ENCODE measurements around the gene RIN1.
"Not testable (repeated sequence)": the region's sequence is repeated elsewhere in the genome, so short reads cannot be mapped to it uniquely, and the experiment has no call there.

RIN1 gene

DNA sequence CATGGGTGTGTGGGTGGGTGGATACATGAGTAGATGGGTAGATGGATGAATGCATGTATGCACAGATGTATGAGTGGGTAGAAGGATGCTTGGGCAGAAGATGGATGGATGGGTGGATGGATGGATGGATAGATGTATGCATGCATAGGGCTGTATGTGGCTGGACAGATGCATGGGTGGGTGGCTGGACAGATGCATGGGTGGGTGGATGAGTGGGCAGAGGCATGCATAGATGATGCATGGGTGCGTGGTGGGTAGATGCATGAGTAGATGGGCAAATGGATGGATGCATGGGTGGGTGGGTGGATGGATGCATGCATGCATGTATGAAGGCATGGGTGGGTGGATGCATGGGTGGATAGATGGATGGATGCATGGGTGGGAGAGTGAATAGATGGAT is 12.6 kb downstream of the RIN1 start:
- no peak for DNase-seq (ENCODE audit: low read depth, low spot score)
- H3K4me3 ChIP-seq (ENCODE audit: low read length), result no peak overlapping the region

DNA sequence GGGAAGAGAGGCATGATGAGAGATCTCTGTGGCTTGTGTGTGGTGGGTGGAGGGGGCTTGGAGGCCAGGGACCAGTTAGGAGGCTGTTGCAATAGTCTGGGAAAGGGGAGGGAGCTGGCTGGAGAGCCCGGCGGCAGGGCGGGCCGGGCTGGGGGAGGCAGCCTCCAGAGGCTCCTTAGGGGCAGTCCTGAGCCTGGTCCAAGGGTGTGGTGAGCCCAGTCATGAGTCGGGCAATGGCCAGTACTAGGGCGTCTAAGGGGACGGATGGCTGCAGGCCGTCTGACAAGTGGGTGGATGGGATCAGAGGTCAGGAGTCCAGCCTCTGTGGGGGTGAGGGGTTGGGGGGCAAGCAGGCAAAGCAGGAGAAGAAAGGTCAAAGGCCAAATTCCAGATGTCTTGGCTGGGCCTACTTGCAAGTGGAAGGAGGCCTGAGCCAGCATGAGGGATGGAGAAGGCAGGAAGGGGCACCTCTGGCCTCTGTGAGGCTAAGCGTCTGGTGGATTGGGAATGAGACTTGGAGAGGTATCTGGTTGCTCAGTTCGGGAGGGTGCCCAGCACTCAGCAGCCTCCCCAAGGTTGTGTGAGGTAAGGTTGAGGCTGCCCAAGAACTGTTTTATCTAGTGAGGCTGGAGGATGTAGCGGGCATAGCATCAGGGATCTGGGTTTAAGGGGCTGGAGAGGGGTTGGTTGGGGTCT is 13.4 kb downstream of the RIN1 start:
- DNase-seq (ENCODE audit: low read depth, low spot score), result no peak
- H3K4me3 ChIP-seq (ENCODE audit: low read length), result no peak overlapping the region

DNA sequence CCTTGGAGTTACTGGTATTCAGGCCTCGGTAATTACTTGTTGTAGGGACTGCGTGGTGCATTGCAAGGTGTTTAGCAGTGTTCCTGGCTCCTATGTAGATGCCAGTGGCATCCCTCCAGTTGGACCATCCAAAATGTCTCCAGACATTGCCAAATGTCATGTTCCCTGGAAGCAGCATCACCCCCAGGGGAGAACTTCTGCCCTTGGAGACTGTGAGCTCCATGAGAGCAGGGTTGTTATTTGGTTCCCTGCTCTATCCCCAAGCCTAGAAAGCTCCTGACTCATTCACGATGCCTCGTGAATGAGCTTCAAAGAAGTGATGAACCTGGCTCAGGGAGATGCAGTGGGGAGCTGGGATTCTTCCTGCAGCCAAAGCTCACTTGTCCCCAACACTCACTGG is 14.6 kb downstream of the RIN1 start:
- no peak for DNase-seq (ENCODE audit: low read depth, low spot score)
- no peak overlapping the region for H3K4me3 ChIP-seq (ENCODE audit: low read length)

DNA sequence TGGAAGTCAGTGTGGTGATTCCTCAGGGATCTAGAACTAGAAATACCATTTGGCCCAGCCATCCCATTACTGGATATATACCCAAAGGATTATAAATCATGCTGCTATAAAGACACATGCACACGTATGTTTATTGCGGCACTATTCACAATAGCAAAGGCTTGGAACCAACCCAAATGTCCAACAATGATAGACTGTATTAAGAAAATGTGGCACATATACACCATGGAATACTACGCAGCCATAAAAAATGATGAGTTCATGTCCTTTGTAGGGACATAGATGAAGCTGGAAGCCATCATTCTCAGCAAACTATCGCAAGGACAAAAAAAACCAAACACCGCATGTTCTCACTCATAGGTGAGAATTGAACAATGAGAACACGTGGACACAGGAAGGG is 15.5 kb downstream of the RIN1 start:
- DNase-seq (ENCODE audit: low read depth, low spot score), result not testable (repeated sequence)

DNA sequence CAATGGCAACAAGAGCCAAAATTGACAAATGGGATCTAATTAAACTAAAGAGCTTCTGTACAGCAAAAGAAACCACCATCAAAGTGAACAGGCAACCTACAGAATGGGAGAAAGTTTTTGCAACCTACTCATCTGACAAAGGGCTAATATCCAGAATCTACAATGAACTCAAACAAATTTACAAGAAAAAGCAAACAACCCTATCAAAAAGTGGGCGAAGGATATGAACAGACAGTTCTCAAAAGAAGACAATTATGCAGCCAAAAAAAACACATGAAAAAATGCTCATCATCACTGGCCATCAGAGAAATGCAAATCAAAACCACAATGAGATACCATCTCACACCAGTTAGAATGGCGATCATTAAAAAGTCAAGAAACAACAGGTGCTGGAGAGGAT is 15.9 kb downstream of the RIN1 start:
- H3K4me3 ChIP-seq (ENCODE audit: low read length); DNase-seq (ENCODE audit: low read depth, low spot score): not testable (repeated sequence)

More for the DNA sequence above, 15.5 kb downstream of the RIN1 start:
- H3K4me3 ChIP-seq (ENCODE audit: low read length), result not testable (repeated sequence)

DNA sequence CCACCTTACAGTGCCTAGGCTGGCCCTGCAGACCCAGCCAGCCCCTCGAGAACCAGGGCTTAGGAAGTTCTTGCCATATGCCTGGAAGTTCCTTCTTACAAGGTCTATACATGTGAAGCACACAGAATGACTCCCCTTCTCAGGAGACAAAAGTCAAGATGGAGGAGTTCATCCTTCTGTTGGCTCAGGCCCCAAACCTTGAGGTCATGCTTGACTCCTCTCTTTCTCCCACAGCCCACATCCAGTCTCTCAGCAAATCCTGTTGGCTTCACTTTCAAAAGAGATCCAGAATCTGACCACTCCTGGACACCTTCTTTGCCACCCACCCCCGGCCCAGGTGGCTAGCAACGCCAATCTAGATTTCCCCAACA is 17.6 kb downstream of the RIN1 start:
- H3K4me3 ChIP-seq (ENCODE audit: low read length), result peak overlapping the region; percentile 41; the same call in 1 of the 2 replicates
- DNase-seq (ENCODE audit: low read depth, low spot score), result no peak

DNA sequence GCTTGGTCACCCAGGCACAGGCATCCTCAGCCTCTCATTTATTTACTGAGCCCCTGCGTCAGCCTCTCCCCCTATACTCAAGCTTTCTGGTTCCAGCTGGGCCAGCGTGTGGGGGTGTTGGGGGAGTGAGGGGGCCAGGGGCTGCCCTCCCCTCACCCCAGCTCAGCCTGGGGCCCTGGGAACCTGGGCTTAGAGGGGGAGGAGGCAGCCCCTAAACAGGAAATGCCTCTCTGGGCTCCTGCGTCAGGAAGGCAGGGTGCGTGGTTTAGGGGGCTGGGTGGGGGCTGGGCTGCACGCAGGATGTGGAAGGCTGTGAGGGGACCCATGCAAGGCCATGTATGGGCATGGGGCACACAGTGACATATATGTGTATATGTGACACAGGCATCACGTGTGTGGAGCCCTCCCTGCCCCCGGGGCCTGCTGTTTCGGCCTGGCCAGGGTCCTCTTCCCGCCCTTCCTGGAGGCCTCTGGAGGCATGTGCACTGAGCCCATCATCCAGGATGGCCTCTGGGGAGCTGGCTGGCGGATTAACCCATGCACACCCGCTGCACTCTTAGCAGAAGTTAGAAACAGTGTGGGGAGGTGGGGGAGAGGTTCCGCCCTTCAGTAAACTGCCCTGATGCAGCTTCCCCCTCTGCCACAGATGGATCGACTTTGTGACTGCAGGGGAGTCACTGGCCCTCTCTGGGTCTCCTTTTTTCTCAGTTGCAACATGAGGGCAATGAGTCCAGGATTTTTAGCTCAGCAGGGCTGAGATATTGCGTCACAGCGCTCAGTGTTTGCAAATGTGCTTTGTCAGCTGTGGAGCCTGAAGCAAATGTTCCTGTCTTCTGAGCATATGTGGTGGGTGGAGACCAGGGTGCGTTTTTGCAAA is 18.3 kb downstream of the RIN1 start:
- peak overlapping the region; percentile 41 for H3K4me3 ChIP-seq (ENCODE audit: low read length)
- DNase-seq (ENCODE audit: low read depth, low spot score), result peak; percentile 94

DNA sequence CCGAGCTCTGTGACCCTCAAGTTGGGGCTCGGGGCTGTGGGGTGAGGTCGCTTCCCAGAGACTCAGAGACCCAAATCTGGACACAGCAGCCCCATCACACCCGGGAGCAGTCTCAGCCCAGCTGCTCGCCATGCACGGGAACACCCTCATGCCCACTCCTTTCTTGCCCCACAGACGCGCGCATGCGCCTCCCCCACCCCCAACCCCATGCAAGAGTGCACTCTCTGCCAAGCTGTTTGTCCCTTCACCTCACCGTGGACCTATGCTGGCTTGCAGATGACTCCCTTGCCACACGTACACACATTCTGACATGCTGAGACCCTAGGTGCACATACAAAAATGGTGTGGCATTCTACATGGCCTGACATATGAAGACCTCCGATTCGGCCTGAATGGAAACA is 18.9 kb downstream of the RIN1 start:
- peak overlapping the region; percentile 41 for H3K4me3 ChIP-seq (ENCODE audit: low read length)

DNA sequence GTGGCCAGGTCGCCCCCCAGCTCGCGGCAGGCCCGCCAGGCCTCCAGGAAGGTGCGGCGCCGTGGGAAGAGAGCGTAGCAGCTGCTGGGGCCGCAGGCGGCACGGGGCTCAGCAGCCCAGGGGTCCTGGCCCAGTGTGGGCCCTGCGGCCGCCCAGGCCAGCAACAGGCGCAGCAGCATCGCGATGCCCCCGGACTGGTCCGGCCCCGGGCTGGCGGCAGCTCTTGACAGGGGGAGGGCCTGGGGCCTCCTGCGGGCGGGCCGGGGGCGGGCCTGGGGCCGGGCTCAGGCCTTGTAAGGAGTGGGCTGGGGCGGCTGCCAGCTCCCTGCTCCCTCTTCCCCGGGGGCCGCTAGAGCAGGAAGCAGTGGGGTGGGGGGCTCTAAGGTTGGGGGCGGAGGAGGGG is 19.4 kb downstream of the RIN1 start, which contains the start of gene CD248:
Gene CD248 (minus strand): TSS at position 196 of the 403 bp plus-strand sequence. CDS start 17 bp downstream, at position 179.
- no peak for DNase-seq (ENCODE audit: low read depth, low spot score)
- H3K4me3 ChIP-seq (ENCODE audit: low read length), result peak within 1 kb of the TSS; percentile 41

More for the DNA sequence above, 18.9 kb downstream of the RIN1 start:
- DNase-seq (ENCODE audit: low read depth, low spot score), result peak; percentile 55

DNA sequence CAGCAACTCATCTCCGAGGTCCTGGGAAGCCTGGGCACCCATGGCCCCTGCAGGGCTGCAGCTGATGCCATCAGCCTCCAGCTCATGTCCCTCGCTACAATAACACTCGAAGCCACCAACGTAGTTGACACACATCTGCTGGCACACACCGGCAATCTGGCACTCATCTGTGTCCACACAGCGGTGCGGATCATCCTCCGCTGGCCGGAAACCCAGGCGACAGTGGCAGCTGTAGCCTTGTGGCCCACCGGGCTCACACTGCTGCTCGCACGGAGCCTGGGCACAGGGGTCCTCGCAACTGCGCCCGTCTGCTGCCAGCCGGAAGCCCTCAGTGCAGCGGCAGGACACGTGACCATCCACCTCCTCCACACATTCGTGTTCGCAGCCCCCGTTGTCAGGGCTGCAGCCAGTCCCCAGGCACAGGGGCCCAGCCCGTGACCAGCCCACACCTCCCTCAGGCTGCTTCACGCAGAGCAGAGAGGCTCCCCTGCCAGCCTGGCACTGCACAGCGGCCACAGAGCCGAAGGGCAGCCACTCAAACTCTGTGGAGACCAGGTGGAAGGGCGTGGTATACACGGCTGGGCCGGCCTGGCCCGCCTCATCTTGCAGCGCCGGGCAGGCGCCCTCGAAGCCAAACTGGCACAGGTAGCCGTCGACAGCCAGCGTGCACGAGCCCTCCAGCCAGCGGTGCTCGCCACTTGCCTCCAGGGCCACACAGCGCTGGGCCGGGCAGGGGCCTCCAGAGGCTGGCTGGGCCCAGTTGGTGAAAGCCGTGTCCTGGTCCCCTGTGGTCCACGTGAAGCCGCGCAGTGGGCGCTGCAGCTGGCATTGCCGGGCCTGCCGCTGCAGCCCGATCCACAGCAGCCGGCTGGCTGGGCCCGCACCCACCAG is 20.1 kb downstream of the RIN1 start:
- H3K4me3 ChIP-seq (ENCODE audit: low read length), result no peak overlapping the region
- DNase-seq (ENCODE audit: low read depth, low spot score), result no peak

DNA sequence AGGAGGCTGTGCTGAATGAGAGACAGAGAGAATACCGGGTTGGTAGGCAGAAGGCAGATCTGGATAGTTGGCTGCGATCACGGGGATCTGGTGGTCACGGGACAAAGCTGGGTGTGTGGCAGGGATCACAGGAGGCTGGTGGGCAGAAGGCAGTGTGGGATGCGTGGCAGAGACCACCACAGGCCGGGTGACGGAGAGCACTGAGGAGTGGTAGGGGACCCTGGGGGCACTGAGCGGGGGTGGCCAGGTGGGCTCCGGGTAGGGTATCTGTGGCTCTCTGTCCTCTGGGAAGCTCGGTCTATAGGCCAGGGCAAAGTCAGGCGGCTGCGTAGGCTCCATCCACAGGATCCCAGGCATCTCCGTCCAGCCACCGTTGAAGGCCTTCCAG is 20.7 kb downstream of the RIN1 start:
- H3K4me3 ChIP-seq (ENCODE audit: low read length), result no peak overlapping the region
- no peak for DNase-seq (ENCODE audit: low read depth, low spot score)

DNA sequence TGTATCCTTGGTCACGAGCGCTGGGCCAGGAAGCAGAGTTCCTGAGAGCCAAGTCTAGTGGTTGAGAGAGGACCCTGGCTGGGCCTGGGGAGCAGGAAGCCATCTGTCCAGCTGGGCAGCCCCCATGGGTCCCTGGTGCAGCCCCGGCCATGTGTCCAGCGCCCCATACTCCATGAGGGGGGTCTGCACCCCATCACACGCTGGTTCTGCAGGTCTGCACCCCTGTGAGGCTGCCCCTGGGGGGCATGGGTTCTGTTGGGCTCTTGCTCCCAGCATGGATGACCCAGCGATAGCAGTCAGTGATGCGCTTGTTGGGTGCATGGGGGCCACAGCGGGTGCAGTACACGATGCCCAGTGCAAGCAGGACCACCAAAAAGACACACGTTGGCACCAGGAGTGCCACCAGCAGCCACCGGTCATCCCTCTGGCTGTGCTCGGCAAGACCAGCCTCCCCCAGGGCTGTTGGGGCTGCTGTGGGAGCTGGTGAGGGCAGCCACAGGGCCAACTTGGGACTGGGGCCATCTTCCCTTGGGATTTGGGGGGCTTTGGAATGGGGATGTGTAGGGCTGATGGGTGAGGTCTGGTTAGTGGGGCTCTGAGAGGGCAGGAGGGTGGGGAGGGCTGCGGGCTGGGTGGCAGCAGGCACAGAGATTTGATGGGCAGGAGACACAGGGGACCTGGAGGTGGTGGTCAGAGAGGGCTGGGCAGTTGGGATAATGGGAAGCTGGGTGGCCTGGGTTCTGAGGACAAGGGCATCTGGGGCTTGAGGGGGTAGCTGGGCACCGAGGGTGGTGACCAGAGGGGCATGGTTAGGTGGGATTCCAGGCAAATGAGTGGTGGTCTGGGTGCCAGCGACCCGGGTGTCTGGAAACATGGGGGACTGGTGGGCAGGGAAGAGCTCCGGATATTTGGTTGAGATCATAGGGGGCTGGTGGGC is 21.4 kb downstream of the RIN1 start:
- DNase-seq (ENCODE audit: low read depth, low spot score), result no peak
- H3K4me3 ChIP-seq (ENCODE audit: low read length), result no peak overlapping the region

DNA sequence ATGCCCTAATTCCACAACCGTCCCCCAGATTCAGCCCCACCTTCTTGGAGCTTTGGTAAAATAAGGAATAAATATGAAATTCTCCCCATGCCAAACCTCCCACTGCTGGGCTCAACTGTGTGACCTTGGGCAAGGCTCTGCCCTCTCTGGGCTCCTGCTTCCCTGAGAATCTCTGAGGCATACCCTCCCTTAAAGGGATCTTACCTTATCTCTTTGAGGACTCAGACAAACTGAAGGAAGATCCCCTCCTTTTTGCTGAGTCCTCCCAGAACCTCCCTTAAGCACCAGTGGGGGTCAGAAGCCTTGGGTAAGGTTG is 22.1 kb downstream of the RIN1 start:
- no peak overlapping the region for H3K4me3 ChIP-seq (ENCODE audit: low read length)
- no peak for DNase-seq (ENCODE audit: low read depth, low spot score)

DNA sequence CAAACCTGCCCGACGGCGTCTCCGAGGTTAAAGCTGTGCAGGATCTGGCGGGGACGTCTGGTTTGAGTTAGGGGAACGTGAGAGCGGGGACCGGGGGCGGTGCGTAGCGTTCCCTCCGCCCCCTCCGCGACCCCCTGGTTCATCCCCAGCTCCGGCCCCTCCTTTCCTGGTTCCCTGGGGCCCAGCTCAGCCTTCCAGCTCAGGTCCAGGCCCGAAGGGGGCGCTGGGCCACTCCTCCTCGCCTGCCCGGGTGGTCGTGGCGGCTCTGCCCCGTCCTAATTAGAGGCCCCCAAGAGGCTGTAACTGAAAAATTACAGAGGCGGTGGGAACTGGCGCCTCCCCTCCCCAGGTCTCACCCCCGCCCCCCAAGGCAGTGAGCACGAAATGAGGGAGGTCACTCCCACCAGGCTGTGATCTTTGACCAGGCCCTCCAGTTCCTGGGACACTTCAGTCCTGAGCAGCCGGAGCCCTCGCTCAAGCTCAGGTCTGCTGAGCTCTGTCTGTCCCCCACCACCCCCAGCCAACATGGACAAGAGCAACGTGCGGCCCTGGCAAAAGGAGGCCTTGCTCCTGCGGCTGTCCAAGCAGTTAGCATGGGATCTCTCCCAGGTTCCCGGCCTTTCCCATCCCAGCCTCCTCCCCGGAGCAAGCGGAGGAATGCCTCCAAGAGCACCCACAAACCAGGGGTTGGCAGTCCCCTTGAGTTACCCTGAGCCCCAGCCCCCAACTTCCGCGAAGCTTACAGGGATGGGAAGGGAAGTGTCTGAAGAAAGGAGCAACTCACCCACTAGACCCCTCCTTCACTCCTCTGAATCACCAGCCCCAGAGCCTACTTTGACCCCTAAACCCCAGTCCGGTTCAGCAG is 22.7 kb downstream of the RIN1 start:
- peak overlapping the region; percentile 45 for H3K4me3 ChIP-seq (ENCODE audit: low read length)
- no peak for DNase-seq (ENCODE audit: low read depth, low spot score)

DNA sequence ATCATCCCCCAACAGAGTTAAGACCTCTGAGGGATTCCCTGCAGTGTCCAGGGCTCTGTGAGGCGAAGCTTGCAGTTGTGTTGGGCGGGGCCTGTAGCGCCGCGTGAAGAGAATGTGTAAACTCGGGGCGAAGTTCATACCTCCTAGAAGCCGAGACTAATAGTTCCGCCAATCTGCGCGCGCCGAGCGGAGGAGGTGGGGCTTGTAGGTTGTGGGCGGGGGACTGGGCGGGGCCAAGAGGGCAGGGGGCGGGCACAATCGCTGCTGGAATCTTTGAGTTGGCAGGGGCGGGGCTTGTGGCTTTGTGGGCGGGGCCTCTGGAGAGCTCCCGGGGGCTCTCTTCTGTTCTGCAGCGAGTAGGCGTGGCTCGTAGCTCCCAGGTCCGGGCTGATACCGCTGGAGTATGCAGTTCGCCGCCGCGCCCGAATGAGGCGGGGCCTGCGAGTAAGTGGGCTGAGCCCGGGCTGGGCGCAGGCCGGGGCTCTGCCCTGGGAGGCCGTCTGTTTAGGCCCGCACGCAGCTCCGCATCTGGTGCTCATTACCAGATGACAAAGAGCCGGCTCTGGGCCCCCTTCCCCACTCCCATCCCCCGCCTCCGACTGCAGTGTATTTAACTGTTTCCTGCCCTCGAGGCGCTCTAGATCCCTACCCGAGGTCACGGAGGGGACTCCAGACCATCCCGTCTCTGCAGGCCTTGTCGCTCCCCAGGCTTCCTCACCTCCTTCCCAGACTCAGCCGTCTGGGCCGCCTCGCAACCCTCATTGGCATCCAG is 23.5 kb downstream of the RIN1 start:
- peak overlapping the region; percentile 68 for H3K4me3 ChIP-seq (ENCODE audit: low read length)
- peak; percentile 95 for DNase-seq (ENCODE audit: low read depth, low spot score)

DNA sequence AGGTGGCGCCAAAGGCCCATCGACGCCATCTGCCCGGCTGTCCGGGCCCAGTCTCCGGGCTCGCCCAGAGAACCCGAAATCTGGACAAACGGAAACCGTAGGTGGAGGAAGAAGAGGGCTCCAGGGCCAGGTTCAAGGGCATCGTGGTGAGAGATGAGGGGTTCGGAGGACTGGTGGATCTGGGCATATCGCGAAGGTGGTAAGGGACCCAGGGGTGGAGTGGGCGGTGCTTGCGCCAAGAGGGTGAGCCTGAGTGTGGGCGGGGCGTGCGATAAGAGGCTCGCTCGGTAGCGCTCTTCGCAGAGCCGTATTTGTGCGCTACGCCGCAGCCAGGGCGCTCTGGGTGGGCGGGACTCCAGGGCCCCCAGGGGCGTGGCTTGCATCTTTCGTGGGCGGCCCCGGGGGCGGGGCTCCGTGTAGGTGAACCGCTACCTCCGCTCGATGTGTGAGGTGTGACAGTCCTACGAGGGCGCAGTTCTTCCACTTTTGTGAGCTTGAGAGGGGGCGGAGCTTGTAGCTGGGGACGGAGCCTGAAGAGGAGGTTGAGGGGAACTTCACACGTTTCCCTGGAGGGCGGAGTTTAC is 24.2 kb downstream of the RIN1 start:
- peak overlapping the region; percentile 68 for H3K4me3 ChIP-seq (ENCODE audit: low read length)
- DNase-seq (ENCODE audit: low read depth, low spot score), result peak; percentile 94

All from Jurkat, Clone E6-1 (cell line).